HG03520 (cell line): ENCODE data around the gene LDLRAD3.

ENCODE experiments used
- ATAC-seq: cut with Tn5 transposase; IDR thresholded peaks from one replicate; pipeline ENCODE4 v1.9.1; 2021; ENCODE audit warnings: mild to moderate bottlenecking, moderate library complexity; ENCODE audit not compliant: unreplicated experiment

The LDLRAD3 gene

DNA sequence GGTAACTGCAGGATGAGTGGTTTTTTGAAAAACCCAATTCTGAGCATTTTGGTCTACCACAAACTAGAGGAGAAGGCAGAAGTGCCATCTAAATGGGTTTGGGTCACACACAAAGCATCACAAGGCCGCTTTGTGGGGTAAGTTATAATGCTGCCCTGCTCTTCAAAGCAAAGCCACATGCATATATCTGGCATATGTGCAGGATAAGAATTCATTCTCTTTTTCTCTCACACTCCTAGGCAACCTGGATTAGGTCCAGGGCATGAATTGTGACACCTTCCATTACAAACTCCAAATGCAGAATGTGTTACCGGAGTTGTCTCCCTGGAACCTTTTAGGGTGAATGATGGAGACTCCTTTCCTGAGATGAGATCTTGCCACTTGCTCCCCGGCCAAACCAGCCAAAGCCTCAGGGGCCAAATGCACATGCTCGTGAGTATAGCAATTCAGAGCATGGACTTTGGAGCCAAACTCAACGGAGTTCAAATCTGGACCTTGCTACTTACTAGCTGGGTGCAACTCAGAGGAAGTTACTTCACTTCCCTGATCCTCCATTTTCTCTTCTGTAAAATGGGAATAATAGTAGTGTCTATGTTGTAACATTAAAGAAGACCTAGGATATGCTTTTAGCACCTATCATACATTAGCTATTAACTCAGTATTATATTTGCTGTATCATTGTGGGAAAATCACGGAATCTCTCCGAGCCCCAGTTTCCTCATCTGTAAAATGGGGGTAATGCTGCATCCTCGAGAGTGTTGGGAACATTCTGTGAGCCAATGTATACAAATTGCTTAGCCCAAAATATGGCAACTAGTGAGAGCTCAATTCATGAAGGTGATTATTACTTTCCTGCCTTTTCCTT, 248.8 kb downstream of the LDLRAD3 start:
- no peak for ATAC-seq

DNA sequence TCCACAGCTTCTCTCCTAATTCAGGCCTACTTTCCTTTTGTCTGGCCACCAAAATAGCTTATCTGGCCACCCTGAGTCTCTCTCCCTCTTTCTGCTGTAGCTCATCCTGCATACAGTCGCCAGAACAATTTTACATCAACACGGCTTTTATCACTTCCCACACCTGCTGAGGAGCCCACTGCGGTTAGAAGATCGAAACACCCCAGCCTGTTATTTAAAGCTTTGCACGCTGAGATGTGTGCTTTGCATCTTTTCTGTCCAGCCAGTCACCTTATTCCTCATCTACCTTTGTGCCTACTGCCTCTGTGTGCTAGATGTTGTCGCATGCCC, 249.4 kb downstream of the LDLRAD3 start:
- no peak for ATAC-seq

DNA sequence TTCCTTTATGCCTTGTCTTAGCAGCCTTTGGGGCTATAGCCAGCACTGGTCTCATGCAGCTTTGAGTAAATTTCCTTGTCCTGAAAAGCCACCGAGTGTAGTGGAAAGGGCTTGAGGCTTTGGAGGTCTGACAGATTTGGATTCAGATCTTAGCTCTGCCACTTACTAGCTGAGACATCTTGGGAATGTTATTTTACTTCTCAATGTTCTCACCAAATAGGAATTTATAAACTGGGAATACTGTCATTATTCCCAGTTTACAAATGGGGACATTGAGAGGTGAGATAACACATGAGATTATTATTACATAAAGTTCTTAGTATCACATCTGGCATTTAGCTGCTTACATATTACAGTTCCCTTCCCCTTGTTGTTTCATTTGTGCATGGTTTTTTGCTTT, 249.9 kb downstream of the LDLRAD3 start:
- no peak for ATAC-seq

DNA sequence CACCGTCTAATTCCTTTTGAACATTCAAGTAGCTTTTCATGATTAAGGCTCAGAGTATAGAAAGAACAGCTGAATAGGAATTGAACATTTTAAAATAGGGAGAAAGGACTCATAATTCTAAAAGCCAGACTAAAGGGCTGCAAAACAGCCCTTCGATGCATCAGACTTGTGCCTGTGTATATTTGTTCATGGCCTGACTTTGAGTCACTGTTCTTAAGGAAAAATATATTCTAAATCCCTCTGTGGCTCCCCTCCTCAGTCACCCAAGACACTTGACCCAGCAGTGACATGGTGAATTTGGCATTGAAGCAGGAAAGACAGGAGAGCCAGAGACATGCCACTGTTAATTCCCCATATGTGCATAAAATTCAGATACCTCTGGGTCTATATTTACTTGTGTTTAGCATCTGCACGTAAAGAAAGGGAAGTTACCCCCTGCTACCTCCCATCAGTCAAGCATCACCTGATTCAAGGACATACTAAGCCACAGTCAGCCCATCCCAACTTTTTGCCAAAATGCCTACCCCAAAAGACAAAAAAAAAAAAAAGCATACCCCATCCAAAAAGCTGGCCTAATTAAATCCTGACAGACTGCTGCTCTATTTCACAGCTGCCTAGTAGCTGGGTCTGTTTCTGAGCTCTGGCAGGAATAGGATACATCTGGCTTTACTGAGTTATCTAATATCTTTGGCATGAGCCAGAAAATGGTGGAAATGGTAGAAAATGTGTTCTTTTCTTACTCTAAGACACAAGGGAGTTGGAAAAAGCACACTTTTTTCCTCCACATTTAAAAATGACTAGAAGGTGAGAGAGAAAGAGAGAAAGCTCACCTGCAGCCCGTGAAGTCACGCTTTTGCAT, 251.9 kb downstream of the LDLRAD3 start:
- no peak for ATAC-seq

GRCh38 chr11:36196411-36196998, 252.6 kb downstream of the LDLRAD3 start:
- no peak for ATAC-seq

DNA sequence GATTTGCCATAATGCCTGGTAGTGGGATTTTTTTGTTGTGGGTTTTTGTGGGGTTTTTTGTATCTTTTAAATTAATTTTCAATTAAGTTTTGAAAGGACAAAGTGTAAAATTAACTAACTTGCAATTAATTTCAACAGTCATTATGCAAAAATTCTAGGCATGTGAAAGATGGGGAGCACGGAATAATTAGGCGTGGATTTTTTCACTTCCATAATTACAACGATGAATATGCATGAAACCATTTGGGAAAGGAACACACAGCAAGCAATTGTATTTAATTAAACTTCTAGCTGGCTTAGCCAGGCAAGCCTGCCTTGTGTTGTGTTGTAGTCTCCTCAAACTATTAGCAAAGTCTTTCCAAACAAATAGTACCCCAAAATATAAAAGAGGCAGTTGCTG, 257.5 kb downstream of the LDLRAD3 start:
- ATAC-seq = no peak

DNA sequence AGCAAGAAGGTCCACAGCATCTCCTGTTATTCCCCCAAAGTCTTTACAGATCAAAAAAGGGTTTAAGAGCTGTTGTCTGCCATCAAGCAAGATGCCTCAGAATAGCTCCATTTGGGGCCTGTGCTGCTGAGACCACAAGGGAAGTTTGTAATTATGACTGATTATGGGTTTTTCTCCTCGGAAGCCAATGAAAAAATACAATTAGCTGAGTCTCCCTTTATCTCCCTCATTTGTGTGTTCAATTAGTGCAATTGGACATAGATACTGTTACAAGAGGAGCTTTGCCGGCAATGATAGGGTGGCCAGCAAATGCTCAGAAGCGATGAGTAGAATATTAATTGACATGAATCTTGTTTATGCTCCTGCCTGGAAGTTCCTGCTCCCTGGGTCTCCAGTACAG, 261.7 kb downstream of the LDLRAD3 start:
- no peak for ATAC-seq

DNA sequence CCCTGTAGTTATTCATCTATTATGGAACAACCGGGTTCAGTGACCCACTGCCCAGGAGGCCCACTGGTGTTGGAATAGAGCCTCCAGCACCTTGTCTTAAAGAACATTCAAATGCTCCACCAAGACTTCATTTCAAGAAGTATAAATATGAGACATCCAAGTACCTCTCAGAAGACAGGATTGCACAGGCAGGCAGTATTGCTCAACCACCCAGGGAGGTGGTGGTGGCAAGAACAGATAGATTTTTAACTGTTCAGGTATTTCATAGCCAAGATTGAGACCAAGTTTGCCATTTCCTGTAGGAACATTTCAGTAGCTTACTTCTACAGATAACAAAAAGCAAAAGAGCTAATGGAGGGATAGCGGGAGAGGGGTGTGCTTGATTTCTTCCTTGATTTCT, 266.7 kb downstream of the LDLRAD3 start:
- no peak for ATAC-seq

DNA sequence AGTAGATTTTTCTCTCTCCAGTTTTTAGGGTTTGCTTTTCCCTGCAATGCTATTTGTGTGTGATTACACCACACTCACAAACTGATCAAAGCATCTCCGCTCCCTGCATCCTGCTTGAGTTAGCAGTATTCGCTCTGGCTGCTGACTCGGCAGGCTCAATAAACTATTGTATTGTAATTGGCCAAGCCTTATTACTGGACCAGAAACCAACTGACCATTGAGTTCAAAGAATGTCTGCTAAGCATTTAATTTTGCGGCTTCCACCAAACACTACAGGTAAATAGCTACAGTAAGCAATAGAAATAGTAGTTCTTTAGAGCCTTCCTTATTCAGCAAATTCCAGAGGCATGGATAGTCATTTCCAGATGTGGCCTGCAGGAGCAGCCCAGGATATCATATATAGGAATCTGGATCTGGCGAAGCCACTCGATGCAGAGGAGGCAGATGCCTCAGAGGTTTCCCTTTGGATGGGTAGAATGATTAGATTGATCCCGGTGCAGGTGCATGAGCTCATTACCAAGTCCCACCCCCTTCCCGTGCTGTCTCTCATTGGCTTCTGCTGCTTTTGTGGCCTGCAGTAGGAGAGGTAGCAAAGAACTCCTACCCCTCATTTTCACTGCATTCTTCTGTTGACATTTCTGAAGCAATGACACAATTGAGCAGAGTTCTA, 268.0 kb downstream of the LDLRAD3 start:
- ATAC-seq = no peak

DNA sequence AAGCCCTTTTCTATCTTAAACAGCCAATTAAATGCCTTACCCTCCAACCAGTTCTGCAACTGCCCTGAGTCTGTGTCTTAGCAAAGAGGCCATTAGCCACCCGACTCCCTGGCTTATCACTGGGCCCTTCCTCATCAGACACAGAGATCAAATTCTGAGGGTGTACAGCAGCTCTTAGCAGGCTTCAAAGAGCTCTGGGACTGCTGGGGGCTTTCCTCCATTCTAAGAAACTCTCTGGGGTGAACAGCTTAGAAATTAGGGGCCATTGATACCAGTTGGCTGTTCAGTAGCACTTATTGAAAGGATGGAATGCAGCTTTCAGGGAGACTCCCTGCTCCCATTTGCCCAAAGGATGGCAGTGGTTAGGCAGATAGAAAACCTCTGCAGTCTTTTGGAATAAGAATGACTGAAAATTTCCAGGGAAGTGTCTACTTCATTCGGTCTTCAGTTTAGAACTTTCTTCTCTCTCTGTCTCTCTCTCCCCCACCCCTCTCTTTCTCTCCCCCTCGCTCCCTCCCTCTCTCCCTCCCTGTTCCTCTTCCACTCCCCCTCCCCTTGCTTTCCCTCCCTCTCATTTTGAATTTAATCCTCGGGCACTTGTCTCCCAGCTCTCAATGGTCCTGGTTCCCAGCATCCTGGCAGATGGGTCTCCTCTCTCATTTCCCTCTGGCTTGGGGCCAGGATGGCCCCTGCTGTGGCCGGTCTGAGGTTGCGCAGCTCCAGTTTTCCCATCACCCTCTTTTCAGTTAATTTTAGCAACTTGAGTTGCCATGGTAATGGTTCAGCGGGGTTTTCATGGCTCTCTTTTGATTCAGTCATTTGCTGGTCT, 268.9 kb downstream of the LDLRAD3 start:
- no peak for ATAC-seq

- no peak for ATAC-seq
Measured at GRCh38 chr11:36213393-36213840, 269.6 kb downstream of the LDLRAD3 start.

DNA sequence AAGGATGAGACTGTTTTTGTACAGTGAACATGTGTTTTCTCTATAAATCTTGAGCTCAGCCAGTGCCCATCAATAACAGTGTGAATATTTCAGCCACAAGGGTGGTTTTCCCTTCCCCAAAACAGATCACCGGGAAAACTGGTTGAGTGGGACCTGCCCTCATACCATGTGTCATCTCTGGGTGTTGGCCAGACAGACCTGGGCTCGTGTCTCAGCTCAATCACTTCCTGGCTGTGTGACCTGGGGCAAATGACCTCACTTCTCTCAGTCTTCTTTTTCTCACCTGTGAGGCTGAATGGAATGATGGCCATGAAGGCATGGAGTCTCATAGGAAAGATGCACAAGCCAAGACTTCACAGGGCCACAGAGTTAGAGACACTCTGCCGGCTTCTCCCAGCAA, 270.6 kb downstream of the LDLRAD3 start:
- no peak for ATAC-seq

DNA sequence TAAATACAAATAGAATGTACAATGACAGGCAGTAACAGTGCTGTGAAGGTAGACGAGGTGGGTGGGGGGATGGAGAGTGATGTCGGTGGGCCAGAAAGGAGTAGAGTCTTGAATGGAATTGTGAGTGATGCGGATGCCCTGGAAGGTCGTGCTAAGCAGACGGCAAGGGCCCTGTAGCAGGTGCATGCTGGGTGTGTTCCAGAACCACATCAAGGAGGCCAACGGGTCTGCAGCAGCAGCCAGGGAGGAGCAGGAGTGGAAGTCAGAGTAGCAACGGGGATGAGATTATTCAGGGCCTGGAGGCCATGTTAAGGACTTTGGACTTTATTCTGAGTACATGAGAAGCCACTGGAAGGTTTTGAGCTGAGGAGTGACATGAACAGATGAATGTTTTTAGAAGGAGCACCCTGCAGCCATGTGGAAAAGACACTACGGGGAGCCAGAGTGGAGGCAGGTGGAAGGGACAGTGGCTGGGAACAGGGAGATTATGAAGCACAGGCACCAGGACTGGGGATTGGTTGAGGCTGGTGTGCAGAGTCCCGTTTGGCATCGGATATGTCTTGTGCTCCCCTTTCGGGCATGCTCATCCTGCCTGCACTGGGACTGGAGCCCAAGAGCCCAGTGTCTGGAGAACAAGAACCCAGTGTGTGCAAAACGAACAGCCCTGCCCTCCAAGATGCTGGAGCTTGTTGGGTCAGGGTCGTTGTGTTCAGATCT, 271.3 kb downstream of the LDLRAD3 start:
- no peak for ATAC-seq

DNA sequence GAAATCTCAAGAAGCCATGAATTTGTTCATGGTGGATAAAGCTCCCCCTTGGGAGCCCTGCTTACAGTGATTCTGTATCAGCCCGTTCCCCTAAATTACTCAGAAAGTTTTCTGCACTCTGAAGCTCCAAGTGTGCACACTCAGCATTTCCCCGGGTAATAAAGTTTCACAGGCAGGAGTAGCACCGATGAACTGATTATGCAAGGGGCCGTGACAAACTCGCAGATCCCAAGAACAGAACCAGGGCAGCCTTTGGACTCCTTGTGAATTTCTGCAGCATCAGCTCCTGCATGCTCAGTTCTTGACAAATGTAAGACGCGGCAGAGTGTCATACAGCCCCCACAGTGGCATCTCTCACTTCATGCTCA, 271.8 kb downstream of the LDLRAD3 start:
- no peak for ATAC-seq

DNA sequence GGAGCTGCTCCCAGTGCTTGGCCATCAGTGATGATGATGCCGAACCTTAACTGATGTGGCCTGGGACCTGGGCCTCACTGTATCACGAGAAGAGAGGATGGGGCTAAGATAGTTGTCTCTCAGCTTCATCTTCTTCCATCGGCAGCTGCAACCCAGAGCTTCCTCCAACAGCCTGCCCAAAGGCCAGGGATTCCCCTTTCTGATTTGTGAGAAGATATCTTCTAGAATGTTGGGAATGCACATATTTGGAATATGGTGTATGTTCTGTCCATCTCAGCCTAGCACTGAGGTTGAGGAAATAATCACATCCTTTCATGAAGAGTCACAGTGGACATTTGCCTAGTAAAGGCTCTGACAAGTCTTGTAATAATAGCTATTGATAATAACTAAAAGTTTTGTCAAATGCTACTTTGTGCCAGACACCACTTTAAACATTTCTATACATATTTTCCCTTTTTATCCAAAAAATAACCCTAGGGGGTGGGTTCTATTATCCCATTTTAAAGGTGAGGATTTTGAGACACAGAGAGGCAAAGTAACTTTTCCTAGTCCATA, 272.3 kb downstream of the LDLRAD3 start:
- ATAC-seq = no peak

GRCh38 chr11:36218283-36218921, 274.5 kb downstream of the LDLRAD3 start:
- no peak for ATAC-seq

GRCh38 chr11:36219996-36220395, 276.1 kb downstream of the LDLRAD3 start:
- no peak for ATAC-seq

DNA sequence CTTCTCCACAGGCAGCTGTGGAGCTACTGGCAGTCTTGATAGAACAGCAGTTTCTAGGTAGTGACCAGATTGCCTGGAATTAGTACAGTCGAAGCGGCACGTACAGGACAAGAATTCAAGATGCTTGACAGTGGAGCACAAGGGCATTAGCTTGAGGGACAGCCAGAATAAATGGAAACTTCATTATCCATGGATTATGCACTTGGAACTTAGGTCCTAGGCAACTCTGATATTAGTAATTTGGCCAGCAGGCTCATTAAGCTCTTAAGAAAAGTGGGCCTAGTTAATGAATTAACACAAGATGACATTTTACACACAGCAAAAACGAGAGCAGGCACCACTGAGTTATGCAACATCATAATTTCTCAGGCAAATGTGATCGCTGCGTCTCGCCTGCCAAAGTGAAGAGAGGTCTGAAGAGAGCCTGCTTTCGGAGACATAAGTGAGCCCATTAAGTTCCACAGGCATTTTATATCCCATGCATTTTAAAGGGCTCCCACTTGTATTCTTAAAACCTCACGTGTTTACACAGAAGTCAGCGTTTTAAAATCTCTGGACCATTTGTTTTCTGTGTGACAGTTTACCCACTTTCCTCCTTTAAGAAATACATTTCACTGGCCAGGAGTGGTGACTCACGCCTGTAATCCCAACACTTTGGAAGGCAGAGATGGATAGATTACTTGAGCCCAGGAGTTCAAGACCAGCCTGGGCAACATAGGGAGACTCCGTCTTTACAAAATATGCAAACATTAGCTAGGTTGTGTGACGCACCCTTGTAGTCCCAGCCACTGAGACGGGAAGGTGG, 279.2 kb downstream of the LDLRAD3 start:
- no peak for ATAC-seq
